A549 (cell line): Measurements from ENCODE around the gene MYBPC1. TPM values are rescaled to one million over a fixed set of nuclear protein-coding genes. Genes with fewer than 3 reads are reported as not detected.
A peak's percentile ranks its signal among the peaks of the same experiment; 100 is the strongest.
"Not testable (repeated sequence)": the region's sequence is repeated elsewhere in the genome, so short reads cannot be mapped to it uniquely, and the experiment has no call there.

ENCODE experiments used
- ATAC-seq, 2 experiments: fragments of 200-7000 bp in 1 of 2; fragments of >200 bp in 1 of 2; cut with Nextera tagmentation in 1 of 2; cut with Tn5 transposase in 1 of 2; 3 replicates each; pipeline versions ENCODE4 v1.8.0 to v1.9.1; 2018 to 2020; ENCODE audit warnings: mild to moderate bottlenecking in 1 of 2, moderate library complexity in 1 of 2
- CTCF ChIA-PET: fragments of 300-600 bp; sonication (Branson Sonifier 250); formaldehyde crosslinking; extraction: SDS; loops from one replicate; lab custom pipeline; 2021; ENCODE audit warnings: antibody characterized with exemption, inconsistent platforms; lab: Yijun Ruan, JAX
- POLR2A ChIA-PET: fragments of 350-600 bp; formaldehyde crosslinking; extraction: SDS; loops from one replicate; lab custom pipeline; 2021; ENCODE audit warnings: antibody characterized with exemption, inconsistent platforms; lab: Yijun Ruan, JAX
- DNase-seq, 2 experiments: peaks; one replicate each; pipeline versions ENCODE4 v3.0.0 to v3.0.0-alpha.2; 2011 to 2016; ENCODE audit warnings: low read depth in 1 of 2, low spot score in 1 of 2
- FAIRE-seq: peaks from 2 replicates; lab custom pipeline; 2011; peaks lifted over from hg19 to GRCh38; lab: Jason Lieb, UNC
- H3K27ac ChIP-seq, 2 experiments: fragments of >200 bp; sonication (Bioruptor Twin); formaldehyde crosslinking; 3 replicates each; pipeline ENCODE4 v1.5.1; 2016 to 2017
- H3K4me1 ChIP-seq: fragments of >200 bp; sonication (Bioruptor Twin); formaldehyde crosslinking; 3 replicates; pipeline ENCODE4 v1.6.1; 2016
- H3K4me2 ChIP-seq: fragments of >200 bp; sonication (Bioruptor Twin); formaldehyde crosslinking; 3 replicates; pipeline ENCODE4 v1.6.1; 2016
- H3K4me3 ChIP-seq: fragments of >200 bp; sonication (Bioruptor Twin); formaldehyde crosslinking; 3 replicates; pipeline ENCODE4 v1.5.1; 2016
- H3K9me3 ChIP-seq: fragments of >200 bp; sonication (Bioruptor Twin); formaldehyde crosslinking; 3 replicates; pipeline ENCODE4 v1.6.1; 2016
- ATOH8 ChIP-seq: fragments of 250-450 bp; sonication (Bioruptor Pico); IDR thresholded peaks from 2 replicates; pipeline ENCODE4 v1.5.0; 2020; ENCODE audit warnings: low read depth, mild to moderate bottlenecking, moderate library complexity
- CBX8 ChIP-seq: fragments of 200-600 bp; sonication (generic); IDR thresholded peaks from 2 replicates; pipeline ENCODE4 v1.6.1; 2016
- CEBPB ChIP-seq, 2 experiments: fragments of >200 bp in 1 of 2; sonication (Bioruptor Twin) in 1 of 2; formaldehyde crosslinking in 1 of 2; IDR thresholded peaks; 2 replicates each; pipeline ENCODE4 v1.6.1; 2012 to 2016
- CHD2 ChIP-seq: fragments of 150-350 bp; IDR thresholded peaks from 2 replicates; pipeline ENCODE4 v1.6.1; 2014; ENCODE audit warnings: low read length; ENCODE audit not compliant: partially characterized antibody
- CTCF ChIP-seq: fragments of >200 bp; sonication (Bioruptor Twin); formaldehyde crosslinking; IDR thresholded peaks from 3 replicates; pipeline ENCODE4 v1.5.1; 2016
- E2F6 ChIP-seq: IDR thresholded peaks from 2 replicates; pipeline ENCODE4 v1.6.1; 2012; ENCODE audit warnings: low read depth, borderline replicate concordance
- EHMT2 ChIP-seq: fragments of 200-600 bp; sonication (generic); IDR thresholded peaks from 2 replicates; pipeline ENCODE4 v1.6.1; 2016; ENCODE audit warnings: antibody characterized with exemption, low read depth, mild to moderate bottlenecking, moderate library complexity
- ELK1 ChIP-seq: fragments of 150-350 bp; IDR thresholded peaks from 2 replicates; pipeline ENCODE4 v1.6.1; 2014; ENCODE audit warnings: low read depth, mild to moderate bottlenecking, low read length
- FOSL2 ChIP-seq, 2 experiments: fragments of 450-650 bp in 1 of 2; fragments of >200 bp in 1 of 2; sonication (Bioruptor Twin) in 1 of 2; formaldehyde crosslinking; IDR thresholded peaks; 2 replicates each; pipeline versions ENCODE4 v1.5.0 to v1.6.1; 2016 to 2020; ENCODE audit warnings: mild to moderate bottlenecking in 1 of 2, moderate library complexity in 1 of 2
- HOXB13 ChIP-seq: fragments of 250-450 bp; sonication (Bioruptor Pico); IDR thresholded peaks from 2 replicates; pipeline ENCODE4 v1.5.0; 2020; ENCODE audit warnings: low read depth, mild to moderate bottlenecking, moderate library complexity
- MYC ChIP-seq: IDR thresholded peaks from 2 replicates; pipeline ENCODE4 v1.6.1; 2012; ENCODE audit warnings: mild to moderate bottlenecking, inconsistent platforms, low read length, improper control_type of control experiment, borderline replicate concordance
- NPAS2 ChIP-seq: fragments of 250-450 bp; sonication (Bioruptor Pico); IDR thresholded peaks from 2 replicates; pipeline ENCODE4 v1.8.0; 2022; ENCODE audit warnings: mild to moderate bottlenecking, moderate library complexity, borderline replicate concordance
- POLR2AphosphoS2 ChIP-seq: conservative IDR thresholded peaks from 2 replicates; pipeline ENCODE4 v1.6.1; 2012; ENCODE audit warnings: low read length, improper control_type of control experiment, inconsistent platforms
- RAD21 ChIP-seq, 2 experiments: fragments of >200 bp in 1 of 2; sonication (Bioruptor Twin) in 1 of 2; formaldehyde crosslinking in 1 of 2; IDR thresholded peaks in 1 of 2; conservative IDR thresholded peaks in 1 of 2; 2 replicates in 1 of 2; 3 replicates in 1 of 2; pipeline ENCODE4 v1.6.1; 2012 to 2018; ENCODE audit warnings: inconsistent platforms in 1 of 2
- SMC3 ChIP-seq: fragments of >200 bp; sonication (Bioruptor Twin); formaldehyde crosslinking; IDR thresholded peaks from 3 replicates; pipeline ENCODE4 v1.6.1; 2018; ENCODE audit warnings: inconsistent platforms
- USF2 ChIP-seq: fragments of 450-650 bp; IDR thresholded peaks from 2 replicates; pipeline ENCODE4 v1.6.1; 2014; ENCODE audit warnings: antibody characterized with exemption
- ZNF302 ChIP-seq: fragments of 250-450 bp; sonication (Bioruptor Pico); IDR thresholded peaks from 2 replicates; pipeline ENCODE4 v1.9.0; 2021; ENCODE audit warnings: inconsistent platforms, mild to moderate bottlenecking, moderate library complexity
- WGBS: methylation state at CpG from one replicate; pipeline ENCODE4 v1.1.6; 2017; ENCODE audit errors: missing lambda C conversion rate; 5-methylcytosine and 5-hydroxymethylcytosine counted together
- polyA plus RNA-seq, 4 experiments: library from polyadenylated mRNA; depleted of rRNA in 3 of 4; stranded (reverse); fragments of >200 nt; fragmentation: RNase III in 1 of 4; extraction: RNeasy Plus Mini Kit Qiagen cat#74134 plus additional on column Dnase treatment in 1 of 4; gene quantifications; 2 replicates in 3 of 4; 3 replicates in 1 of 4; pipeline ENCODE4 v1.2.3, GENCODE V29; 2011 to 2017

MYBPC1 gene
- polyA plus RNA-seq, 2 of the 4 experiments (the other 2 are of a cell fraction), result not detected

GRCh38 chr12:101557094-101557493 lies 37.7 kb upstream of the MYBPC1 start:
- WGBS, result 21% methylated on average over 4 of the region's 4 CpGs
- H3K4me3 ChIP-seq, result no peak overlapping the region
- ChIA-PET POLR2A (no interaction called here), CTCF (interaction anchor here (0.7 kb wide), 1 partner anchor 29 kb away, joined by 6 read pairs; no protein-coding TSS in a partner anchor)
- no peaks in the 10 kb centered on the region for H3K9me3 ChIP-seq
- peak in 1 of 2 experiments; percentile 44; a peak in 1 of 4 replicates for TF ChIP-seq CEBPB (IDR thresholded peaks at IDR 0.05)
- no peak for TF ChIP-seq USF2
- no peak for TF ChIP-seq POLR2AphosphoS2
- 0 out of 3 replicates have a peak, but pooled peaks cover 5% of the 10 kb centered on the region for H3K4me1 ChIP-seq
- ATAC-seq, result no peak
- no peak for DNase-seq
- H3K4me2 ChIP-seq, result no peak overlapping the region
- no peak overlapping the region for H3K27ac ChIP-seq
- FAIRE-seq, result no peak

- WGBS, result 67% methylated on average over 7 of the region's 7 CpGs
- ATAC-seq, H3K4me2 ChIP-seq, H3K4me3 ChIP-seq, H3K4me1 ChIP-seq, H3K9me3 ChIP-seq, FAIRE-seq, DNase-seq, POLR2A ChIA-PET, H3K27ac ChIP-seq, CTCF ChIA-PET: not testable (repeated sequence)
These were observed 36.0 kb upstream of the MYBPC1 start for GRCh38 chr12:101558726-101559125.

- ATAC-seq (no peak), FAIRE-seq (peak; percentile 67), DNase-seq (no peak)
- CTCF ChIA-PET, result interaction anchor here (1.6 kb wide), 1 partner anchor 10 kb away, joined by 3 read pairs; no protein-coding TSS in a partner anchor
- POLR2A ChIA-PET, result no interaction called here
- Histone ChIP-seq H3K4me1 (no peaks in the 10 kb centered on the region), H3K4me3 (no peak overlapping the region), H3K4me2 (no peak overlapping the region), H3K27ac (no peak overlapping the region), H3K9me3 (no peaks in the 10 kb centered on the region)
- no peak for TF ChIP-seq E2F6
- TF ChIP-seq FOSL2 (IDR thresholded peaks at IDR 0.05), result no peak
- no peak for TF ChIP-seq FOSL2 (CRISPR knock-in tag; IDR thresholded peaks at IDR 0.05)
- no peak for TF ChIP-seq SMC3
- TF ChIP-seq ELK1, result no peak
- no peak for TF ChIP-seq CBX8
- no peak for TF ChIP-seq MYC
- TF ChIP-seq HOXB13, result no peak
- no peak for TF ChIP-seq ZNF302 (CRISPR knock-in tag)
- no peak for TF ChIP-seq RAD21 (conservative IDR thresholded peaks at IDR 0.05 in 1 of 2, IDR thresholded peaks at IDR 0.05 in 1 of 2)
- no peak for TF ChIP-seq EHMT2
- 61% methylated on average over 1 of the region's 1 CpG for WGBS
These were observed 31.6 kb upstream of the MYBPC1 start for GRCh38 chr12:101563212-101563611.

GRCh38 chr12:101564912-101565311 lies 29.9 kb upstream of the MYBPC1 start:
- H3K27ac ChIP-seq, result no peak overlapping the region
- WGBS, result 38% methylated on average over 2 of the region's 2 CpGs
- DNase-seq (peak in 1 of 2 experiments; percentile 31), ATAC-seq (no peak), FAIRE-seq (no peak)
- H3K9me3 ChIP-seq, result no peaks in the 10 kb centered on the region
- H3K4me3 ChIP-seq, result no peak overlapping the region
- ChIA-PET CTCF (no interaction called here), POLR2A (no interaction called here)
- no peak overlapping the region for H3K4me2 ChIP-seq
- TF ChIP-seq CTCF (no peak), MYC (no peak), HOXB13 (no peak), ATOH8 (CRISPR knock-in tag) (no peak), CHD2 (no peak), NPAS2 (CRISPR knock-in tag) (no peak)
- no peaks in the 10 kb centered on the region for H3K4me1 ChIP-seq
